Brain pericyte (primary cell): Measurements from ENCODE around the gene TMEM225B.
"Not testable (repeated sequence)": the region's sequence is repeated elsewhere in the genome, so short reads cannot be mapped to it uniquely, and the experiment has no call there.

Source experiments
- DNase-seq: peaks from one replicate; pipeline ENCODE4 v3.0.0-alpha.2; 2012; ENCODE audit warnings: low read depth, low spot score

The TMEM225B gene

DNA sequence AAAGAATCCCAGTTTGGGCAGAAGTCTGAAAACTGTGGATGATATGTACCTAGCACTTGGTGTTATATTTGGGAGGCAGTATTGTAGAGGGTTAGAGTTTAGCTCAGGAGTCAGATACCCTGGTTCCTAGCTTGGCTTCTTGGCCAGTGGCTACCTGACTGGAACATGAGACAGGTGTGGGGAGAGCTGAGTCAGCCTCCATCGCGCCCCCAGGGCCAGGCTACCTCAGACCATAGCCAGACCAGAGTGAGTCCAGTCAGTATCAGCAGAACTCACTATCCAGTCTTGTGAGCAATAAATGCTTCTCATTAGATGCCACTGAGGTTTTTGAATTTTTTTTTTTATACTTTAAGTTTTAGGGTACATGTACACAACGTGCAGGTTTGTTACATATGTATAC is 55.7 kb downstream of the TMEM225B start:
- DNase-seq = no peak

DNA sequence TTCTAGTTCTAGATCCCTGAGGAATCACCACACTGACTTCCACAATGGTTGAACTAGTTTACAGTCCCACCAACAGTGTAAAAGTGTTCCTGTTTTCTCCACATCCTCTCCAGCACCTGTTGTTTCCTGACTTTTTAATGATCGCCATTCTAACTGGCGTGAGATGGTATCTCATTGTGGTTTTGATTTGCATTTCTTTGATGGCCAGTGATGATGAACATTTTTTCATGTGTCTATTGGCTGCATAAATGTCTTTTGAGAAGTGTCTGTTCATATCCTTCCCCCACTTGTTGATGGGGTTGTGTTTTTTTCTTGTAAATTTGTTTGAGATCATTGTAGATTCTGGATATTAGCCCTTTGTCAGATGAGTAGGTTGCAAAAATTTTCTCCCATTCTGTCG is 56.6 kb downstream of the TMEM225B start:
- not testable (repeated sequence) for DNase-seq

DNA sequence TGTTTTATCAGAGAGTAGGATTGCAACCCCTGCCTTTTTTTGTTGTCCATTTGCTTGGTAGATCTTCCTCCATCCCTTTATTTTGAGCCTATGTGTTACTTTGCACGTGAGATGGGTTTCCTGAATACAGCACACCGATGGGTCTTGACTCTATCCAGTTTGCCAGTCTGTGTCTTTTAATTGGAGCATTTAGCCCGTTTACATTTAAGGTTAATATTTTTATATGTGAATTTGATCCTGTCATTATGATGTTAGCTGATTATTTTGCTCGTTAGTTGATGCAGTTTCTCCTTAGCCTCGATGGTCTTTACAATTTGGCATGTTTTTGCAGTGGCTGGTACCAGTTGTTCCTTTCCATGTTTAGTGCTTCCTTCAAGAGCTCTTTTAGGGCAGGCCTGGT is 59.8 kb downstream of the TMEM225B start:
- not testable (repeated sequence) for DNase-seq
